ENCODE data around the gene MAN1A2.

Gene MAN1A2

DNA sequence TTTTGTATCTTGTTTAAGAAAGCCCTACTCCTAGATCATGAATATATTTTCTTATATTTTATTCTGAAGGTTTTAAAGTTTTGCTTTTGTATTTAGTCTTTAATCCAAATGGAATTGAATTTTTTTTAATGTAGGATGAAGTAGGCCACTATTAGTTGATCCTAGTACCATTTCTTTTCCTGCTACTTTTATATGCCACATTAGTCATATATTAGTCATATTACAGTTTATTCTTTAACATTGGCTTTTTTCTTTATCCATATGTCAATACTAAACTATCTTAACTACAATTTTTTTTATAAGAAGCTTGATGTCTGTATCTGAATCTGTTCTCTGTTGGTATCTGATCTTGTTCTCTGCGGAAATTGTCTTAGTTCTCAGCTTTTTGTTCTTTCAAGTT lies 48.8 kb downstream of the MAN1A2 start:
- Histone ChIP-seq H3K27ac (ENCODE audit: low read length) (no peak overlapping the region), H3K36me3 (ENCODE audit: insufficient read depth, low read length) (peaks cover 22% of the 10 kb centered on the region; the same call in 1 of the 2 replicates), H3K4me3 (ENCODE audit: low read depth in 1 of 2, low read length in 2 of 2) (no peak overlapping the region), H3K27me3 (ENCODE audit: insufficient read depth, low read length, poor library complexity) (no peaks in the 10 kb centered on the region), H3K9me3 (ENCODE audit: insufficient read depth, low read length, severe bottlenecking) (no peaks in the 10 kb centered on the region), H4K20me1 (ENCODE audit: insufficient read depth, low read length) (no peaks in the 10 kb centered on the region), H2AFZ (ENCODE audit: low read depth, low read length) (no peak overlapping the region), H3K4me1 (ENCODE audit: insufficient read depth, low read length) (no peaks in the 10 kb centered on the region), H3K79me2 (ENCODE audit: insufficient read depth, low read length) (no peaks in the 10 kb centered on the region), H3K4me2 (ENCODE audit: insufficient read depth, low read length) (no peak overlapping the region), H3K9ac (ENCODE audit: low read depth, low read length) (no peak overlapping the region)
- ATAC-seq (ENCODE audit: insufficient read depth, low read depth): no peak
- DNase-seq: no peak
- no peak for TF ChIP-seq EZH2 (IDR thresholded peaks at IDR 0.05; ENCODE audit: borderline replicate concordance, low read depth, low read length, severe bottlenecking)

DNA sequence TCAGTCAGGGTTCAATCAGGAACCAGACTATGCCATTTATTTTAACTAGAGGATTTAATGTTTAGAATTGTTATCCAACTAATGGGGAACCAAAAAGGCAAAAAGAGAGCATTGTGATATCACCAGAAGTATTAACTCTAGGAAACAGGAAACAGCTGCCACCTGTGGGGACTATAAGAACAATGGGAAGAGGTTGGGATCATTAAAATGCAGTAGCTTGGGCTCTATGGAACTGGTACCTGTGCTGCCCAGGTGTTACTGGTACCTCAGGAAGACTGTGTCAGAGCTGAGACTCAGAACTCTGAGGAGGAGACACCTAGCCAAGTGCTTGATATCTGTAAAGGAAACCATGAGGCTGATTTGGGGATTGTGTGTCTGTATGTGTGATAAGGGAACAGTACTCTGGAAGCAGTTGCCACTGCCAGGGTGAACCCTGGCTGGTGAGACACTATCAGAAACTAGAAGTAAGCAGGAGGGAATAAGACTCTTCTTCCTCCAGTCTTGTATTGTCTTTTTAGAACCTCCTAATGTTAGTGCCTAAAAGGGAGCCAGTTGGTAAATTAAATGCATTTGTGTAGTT lies 49.4 kb downstream of the MAN1A2 start:
- Histone ChIP-seq H3K4me1 (ENCODE audit: insufficient read depth, low read length) (no peaks in the 10 kb centered on the region), H4K20me1 (ENCODE audit: insufficient read depth, low read length) (no peaks in the 10 kb centered on the region), H3K9ac (ENCODE audit: low read depth, low read length) (no peak overlapping the region), H3K79me2 (ENCODE audit: insufficient read depth, low read length) (no peaks in the 10 kb centered on the region), H3K4me3 (ENCODE audit: low read depth in 1 of 2, low read length in 2 of 2) (no peak overlapping the region), H3K36me3 (ENCODE audit: insufficient read depth, low read length) (peaks cover 22% of the 10 kb centered on the region; the same call in 1 of the 2 replicates), H3K27ac (ENCODE audit: low read length) (no peak overlapping the region), H3K9me3 (ENCODE audit: insufficient read depth, low read length, severe bottlenecking) (no peaks in the 10 kb centered on the region), H2AFZ (ENCODE audit: low read depth, low read length) (no peak overlapping the region), H3K27me3 (ENCODE audit: insufficient read depth, low read length, poor library complexity) (no peaks in the 10 kb centered on the region), H3K4me2 (ENCODE audit: insufficient read depth, low read length) (no peak overlapping the region)
- TF ChIP-seq EZH2 (IDR thresholded peaks at IDR 0.05; ENCODE audit: borderline replicate concordance, low read depth, low read length, severe bottlenecking): no peak
- no peak for DNase-seq
- no peak for ATAC-seq (ENCODE audit: insufficient read depth, low read depth)

DNA sequence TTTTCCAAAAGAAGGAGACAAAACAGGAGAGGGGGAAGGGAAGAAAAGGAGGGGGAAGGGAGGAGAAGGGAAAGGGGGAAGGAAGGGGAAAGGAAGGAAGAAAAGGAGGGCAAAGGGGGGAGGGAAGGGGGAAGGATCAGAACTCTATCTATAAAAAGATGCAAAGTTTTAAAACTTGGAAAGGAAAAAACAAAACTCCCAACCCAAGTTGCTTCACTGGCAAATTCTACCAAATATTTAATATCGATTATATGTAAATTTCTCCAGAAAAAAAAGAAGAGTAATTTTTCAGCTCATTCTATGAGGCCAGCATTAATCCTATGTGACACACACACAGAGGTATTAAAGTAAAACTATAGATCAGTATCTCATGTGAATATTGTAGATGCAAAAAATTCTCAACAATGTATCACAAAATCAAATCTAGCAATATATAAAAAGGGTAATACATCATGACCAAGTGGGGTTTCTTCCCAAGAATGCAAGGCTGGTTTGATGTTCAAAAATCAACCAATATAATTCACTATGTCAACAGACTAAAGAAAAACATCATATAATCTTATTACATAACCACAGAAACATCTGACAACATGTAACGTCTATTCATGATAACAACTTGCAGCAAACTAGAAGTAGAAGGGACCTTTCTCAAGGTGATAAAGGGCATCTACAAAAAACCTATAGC lies 57.9 kb downstream of the MAN1A2 start:
- H3K4me2 ChIP-seq (ENCODE audit: insufficient read depth, low read length): no peak overlapping the region
- peaks cover 19% of the 10 kb centered on the region; the same call in 1 of the 2 replicates for H3K36me3 ChIP-seq (ENCODE audit: insufficient read depth, low read length)
- no peaks in the 10 kb centered on the region for H4K20me1 ChIP-seq (ENCODE audit: insufficient read depth, low read length)
- H3K9me3 ChIP-seq (ENCODE audit: insufficient read depth, low read length, severe bottlenecking): peaks cover 26% of the 10 kb centered on the region
- H3K27me3 ChIP-seq (ENCODE audit: insufficient read depth, low read length, poor library complexity): no peaks in the 10 kb centered on the region
- no peak overlapping the region for H3K27ac ChIP-seq (ENCODE audit: low read length)
- no peak overlapping the region for H2AFZ ChIP-seq (ENCODE audit: low read depth, low read length)
- no peak for TF ChIP-seq EZH2 (IDR thresholded peaks at IDR 0.05; ENCODE audit: borderline replicate concordance, low read depth, low read length, severe bottlenecking)
- TF ChIP-seq, protein P1, sequence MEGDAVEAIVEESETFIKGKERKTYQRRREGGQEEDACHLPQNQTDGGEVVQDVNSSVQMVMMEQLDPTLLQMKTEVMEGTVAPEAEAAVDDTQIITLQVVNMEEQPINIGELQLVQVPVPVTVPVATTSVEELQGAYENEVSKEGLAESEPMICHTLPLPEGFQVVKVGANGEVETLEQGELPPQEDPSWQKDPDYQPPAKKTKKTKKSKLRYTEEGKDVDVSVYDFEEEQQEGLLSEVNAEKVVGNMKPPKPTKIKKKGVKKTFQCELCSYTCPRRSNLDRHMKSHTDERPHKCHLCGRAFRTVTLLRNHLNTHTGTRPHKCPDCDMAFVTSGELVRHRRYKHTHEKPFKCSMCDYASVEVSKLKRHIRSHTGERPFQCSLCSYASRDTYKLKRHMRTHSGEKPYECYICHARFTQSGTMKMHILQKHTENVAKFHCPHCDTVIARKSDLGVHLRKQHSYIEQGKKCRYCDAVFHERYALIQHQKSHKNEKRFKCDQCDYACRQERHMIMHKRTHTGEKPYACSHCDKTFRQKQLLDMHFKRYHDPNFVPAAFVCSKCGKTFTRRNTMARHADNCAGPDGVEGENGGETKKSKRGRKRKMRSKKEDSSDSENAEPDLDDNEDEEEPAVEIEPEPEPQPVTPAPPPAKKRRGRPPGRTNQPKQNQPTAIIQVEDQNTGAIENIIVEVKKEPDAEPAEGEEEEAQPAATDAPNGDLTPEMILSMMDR (IDR thresholded peaks at IDR 0.05; ENCODE audit: borderline replicate concordance, extremely low read depth, low read length, poor library complexity, severe bottlenecking): no peak
- DNase-seq (no peak), ATAC-seq (ENCODE audit: insufficient read depth, low read depth) (no peak)
- no peak overlapping the region for H3K9ac ChIP-seq (ENCODE audit: low read depth, low read length)
- H3K4me3 ChIP-seq (ENCODE audit: low read depth in 1 of 2, low read length in 2 of 2): no peak overlapping the region
- no peaks in the 10 kb centered on the region for H3K4me1 ChIP-seq (ENCODE audit: insufficient read depth, low read length)
- no peaks in the 10 kb centered on the region for H3K79me2 ChIP-seq (ENCODE audit: insufficient read depth, low read length)

DNA sequence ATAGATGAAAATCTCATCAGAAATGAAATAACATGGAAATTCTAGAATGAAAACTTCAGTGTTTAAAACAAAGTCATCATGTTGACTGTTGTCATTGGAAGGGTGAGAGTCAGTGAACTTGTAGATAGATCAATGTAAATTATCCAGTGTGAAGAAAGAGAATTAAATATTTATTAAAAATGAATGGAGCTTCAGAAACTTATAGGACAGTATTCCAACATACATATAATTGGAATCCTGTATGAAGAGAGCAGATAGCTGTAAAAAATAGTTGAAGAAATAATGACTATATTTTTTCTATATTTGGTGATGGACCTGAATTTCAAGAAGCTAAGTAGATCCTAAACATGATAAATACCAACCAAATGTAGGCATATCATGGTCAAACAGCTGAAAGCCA lies 60.0 kb downstream of the MAN1A2 start:
- Histone ChIP-seq H4K20me1 (ENCODE audit: insufficient read depth, low read length) (no peaks in the 10 kb centered on the region), H3K9ac (ENCODE audit: low read depth, low read length) (no peak overlapping the region), H3K4me3 (ENCODE audit: low read depth in 1 of 2, low read length in 2 of 2) (no peak overlapping the region), H3K79me2 (ENCODE audit: insufficient read depth, low read length) (no peaks in the 10 kb centered on the region), H3K4me2 (ENCODE audit: insufficient read depth, low read length) (no peak overlapping the region), H3K27me3 (ENCODE audit: insufficient read depth, low read length, poor library complexity) (no peaks in the 10 kb centered on the region), H3K27ac (ENCODE audit: low read length) (no peak overlapping the region), H3K36me3 (ENCODE audit: insufficient read depth, low read length) (peaks cover 16% of the 10 kb centered on the region; the same call in 1 of the 2 replicates), H2AFZ (ENCODE audit: low read depth, low read length) (no peak overlapping the region), H3K4me1 (ENCODE audit: insufficient read depth, low read length) (no peaks in the 10 kb centered on the region), H3K9me3 (ENCODE audit: insufficient read depth, low read length, severe bottlenecking) (peaks cover 26% of the 10 kb centered on the region)
- DNase-seq: no peak
- no peak for ATAC-seq (ENCODE audit: insufficient read depth, low read depth)
- TF ChIP-seq EZH2 (IDR thresholded peaks at IDR 0.05; ENCODE audit: borderline replicate concordance, low read depth, low read length, severe bottlenecking): no peak
- TF ChIP-seq, protein P1 (IDR thresholded peaks at IDR 0.05; ENCODE audit: borderline replicate concordance, extremely low read depth, low read length, poor library complexity, severe bottlenecking): no peak

Data from DND-41 (cell line).